ENCODE results near the gene BTG4.

GRCh38 chr11:111540937-111541253, 28.7 kb upstream of the BTG4 start:
- TF ChIP-seq POLR2A (IDR thresholded peaks at IDR 0.05) (no peak), CTCF (IDR thresholded peaks at IDR 0.05) (no peak)
